Measurements from ENCODE around the gene PLB1.
A peak's percentile ranks its signal among the peaks of the same experiment; 100 is the strongest.

PLB1 gene

GRCh38 chr2:28608500-28609424 is 112.9 kb downstream of the PLB1 start:
- POLR2A ChIA-PET (ENCODE audit: low non-redundant PET), result no interaction called here
- no peak for DNase-seq (ENCODE audit: low spot score)
- peak overlapping the region; percentile 64 for H3K27ac ChIP-seq
- CTCF ChIA-PET, result no interaction called here
- TF ChIP-seq, protein P1, sequence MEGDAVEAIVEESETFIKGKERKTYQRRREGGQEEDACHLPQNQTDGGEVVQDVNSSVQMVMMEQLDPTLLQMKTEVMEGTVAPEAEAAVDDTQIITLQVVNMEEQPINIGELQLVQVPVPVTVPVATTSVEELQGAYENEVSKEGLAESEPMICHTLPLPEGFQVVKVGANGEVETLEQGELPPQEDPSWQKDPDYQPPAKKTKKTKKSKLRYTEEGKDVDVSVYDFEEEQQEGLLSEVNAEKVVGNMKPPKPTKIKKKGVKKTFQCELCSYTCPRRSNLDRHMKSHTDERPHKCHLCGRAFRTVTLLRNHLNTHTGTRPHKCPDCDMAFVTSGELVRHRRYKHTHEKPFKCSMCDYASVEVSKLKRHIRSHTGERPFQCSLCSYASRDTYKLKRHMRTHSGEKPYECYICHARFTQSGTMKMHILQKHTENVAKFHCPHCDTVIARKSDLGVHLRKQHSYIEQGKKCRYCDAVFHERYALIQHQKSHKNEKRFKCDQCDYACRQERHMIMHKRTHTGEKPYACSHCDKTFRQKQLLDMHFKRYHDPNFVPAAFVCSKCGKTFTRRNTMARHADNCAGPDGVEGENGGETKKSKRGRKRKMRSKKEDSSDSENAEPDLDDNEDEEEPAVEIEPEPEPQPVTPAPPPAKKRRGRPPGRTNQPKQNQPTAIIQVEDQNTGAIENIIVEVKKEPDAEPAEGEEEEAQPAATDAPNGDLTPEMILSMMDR (conservative IDR thresholded peaks at IDR 0.05; ENCODE audit: low read depth), result no peak

- ChIA-PET POLR2A (ENCODE audit: low non-redundant PET) (interaction anchor here (0.6 kb wide), 1 partner anchor 60 kb away, joined by 5 read pairs; no protein-coding TSS in a partner anchor), CTCF (interaction anchor here (0.6 to 1.4 kb wide), 4 partner anchors 16 to 144 kb away, joined by 3 to 4 read pairs (median 3); no protein-coding TSS in a partner anchor)
- peak; percentile 96 for DNase-seq (ENCODE audit: low spot score)
- peak overlapping the region; percentile 98 for H3K27ac ChIP-seq
- TF ChIP-seq, protein P1 (conservative IDR thresholded peaks at IDR 0.05; ENCODE audit: low read depth), result no peak
Measured at GRCh38 chr2:28610583-28611201, 114.8 kb downstream of the PLB1 start.

DNA sequence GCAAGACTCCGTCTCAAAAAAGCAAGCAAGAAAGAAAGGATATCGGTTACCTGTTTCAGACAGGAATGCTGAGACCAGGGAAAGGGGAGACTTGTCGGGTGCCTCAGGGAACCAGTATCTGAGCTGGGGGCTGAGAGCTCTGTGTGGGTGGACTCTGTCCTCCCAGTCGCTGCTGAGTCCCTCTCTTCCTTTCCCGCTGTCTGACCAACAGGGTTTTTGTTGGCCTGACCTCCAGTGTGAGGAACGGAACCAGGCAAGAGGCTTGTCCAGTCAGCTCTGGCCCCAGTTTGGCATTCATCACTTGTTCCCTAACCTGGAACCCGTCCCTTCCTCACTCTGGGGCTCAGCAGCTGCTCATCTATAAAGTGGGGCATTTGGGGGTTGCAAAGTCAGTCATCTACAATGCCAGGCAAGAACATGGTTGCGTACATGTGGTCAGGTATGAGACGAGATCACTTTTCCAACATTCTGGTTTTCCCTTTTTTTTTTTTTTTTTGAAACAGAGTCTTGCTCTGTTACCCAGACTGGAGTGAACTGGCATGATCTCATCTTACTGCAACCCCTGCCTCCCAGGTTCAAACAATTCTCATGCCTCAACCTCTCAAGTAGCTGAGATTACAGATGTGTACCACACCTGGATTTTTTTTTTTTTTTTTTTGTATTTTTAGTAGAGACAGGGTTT is 116.4 kb downstream of the PLB1 start:
- peak overlapping the region; percentile 98 for H3K27ac ChIP-seq
- ChIA-PET CTCF (interaction anchor here (0.6 kb wide), 1 partner anchor 13 kb away, joined by 5 read pairs; no protein-coding TSS in a partner anchor), POLR2A (ENCODE audit: low non-redundant PET) (interaction anchor here (0.7 kb wide), 1 partner anchor 11 kb away, joined by 7 read pairs; no protein-coding TSS in a partner anchor)
- TF ChIP-seq, protein P1 (conservative IDR thresholded peaks at IDR 0.05; ENCODE audit: low read depth), result no peak
- DNase-seq (ENCODE audit: low spot score), result no peak

DNA sequence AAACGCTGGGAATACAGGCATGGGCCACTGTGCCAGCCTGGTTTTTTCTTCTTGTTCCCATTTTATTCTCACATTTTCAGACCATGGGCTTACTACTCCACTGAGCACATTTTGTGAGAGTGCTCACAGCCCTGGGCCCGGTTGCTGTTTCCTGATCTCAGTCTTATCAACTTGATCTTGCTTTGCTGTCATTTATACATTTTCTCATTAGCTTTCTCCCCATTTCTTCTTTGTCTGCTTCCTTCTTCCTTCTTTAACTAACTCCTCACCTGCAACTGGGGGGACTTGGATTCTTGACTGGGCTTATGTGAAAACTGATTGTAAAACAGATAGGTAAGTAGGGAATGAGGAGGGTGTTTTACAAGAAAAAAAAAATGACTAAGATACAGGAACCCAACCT is 117.3 kb downstream of the PLB1 start:
- TF ChIP-seq, protein P1 (conservative IDR thresholded peaks at IDR 0.05; ENCODE audit: low read depth), result no peak
- no peak for DNase-seq (ENCODE audit: low spot score)
- peak overlapping the region; percentile 98 for H3K27ac ChIP-seq
- ChIA-PET CTCF (no interaction called here), POLR2A (ENCODE audit: low non-redundant PET) (interaction anchor here (0.7 kb wide), 1 partner anchor 11 kb away, joined by 7 read pairs; no protein-coding TSS in a partner anchor)

DNA sequence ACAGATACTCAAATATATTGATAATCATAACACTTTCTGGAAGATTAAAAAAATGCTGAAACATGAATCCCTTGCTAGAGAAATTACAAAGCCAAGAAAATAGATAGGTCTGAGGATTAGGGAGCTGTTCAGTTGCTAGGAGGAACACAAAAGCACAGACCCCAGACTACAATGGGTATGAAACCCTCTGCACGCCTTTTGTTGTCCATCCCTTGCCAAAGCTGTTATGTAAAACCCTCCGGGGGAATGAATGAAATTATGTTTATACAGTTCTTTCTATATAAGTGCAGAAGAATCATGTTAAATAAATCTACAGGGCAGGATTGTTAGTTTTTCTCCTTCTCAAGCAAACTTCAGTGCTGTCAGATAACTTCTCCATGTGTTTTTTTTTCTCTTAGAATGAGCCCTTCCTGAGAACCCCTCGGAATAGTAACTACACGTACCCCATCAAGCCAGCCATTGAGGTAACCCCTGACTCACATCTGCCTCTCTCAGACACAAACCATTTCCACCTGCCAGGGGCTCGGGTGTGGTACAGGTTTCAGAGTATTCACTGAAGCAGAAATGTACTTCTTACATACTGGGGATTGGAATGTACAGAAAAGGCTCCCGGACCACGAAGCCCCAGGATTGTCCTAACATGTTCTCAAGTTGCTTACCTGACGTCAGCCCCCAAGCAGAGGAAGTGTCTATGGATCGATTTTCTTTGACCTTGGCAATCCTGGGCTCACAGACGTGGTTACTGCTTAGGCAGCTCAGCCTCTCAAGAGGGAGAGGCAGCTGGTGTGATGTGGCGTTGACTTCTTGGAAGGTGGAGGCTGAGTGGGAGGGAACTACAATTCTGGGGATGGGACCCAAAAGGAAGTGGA is 118.0 kb downstream of the PLB1 start:
- CTCF ChIA-PET, result no interaction called here

More for the DNA sequence above, 118.0 kb downstream of the PLB1 start:
- DNase-seq (ENCODE audit: low spot score), result peak; percentile 95
- peak overlapping the region; percentile 98 for H3K27ac ChIP-seq
- TF ChIP-seq, protein P1 (conservative IDR thresholded peaks at IDR 0.05; ENCODE audit: low read depth), result no peak
- POLR2A ChIA-PET (ENCODE audit: low non-redundant PET), result no interaction called here

All from RWPE1 (cell line).